Non-pigmented ciliary epithelial cell (primary cell): ENCODE measurements around the gene TMEM129.

ENCODE experiments used
- DNase-seq: peaks from one replicate; pipeline ENCODE4 v3.0.0-alpha.2; 2010; ENCODE audit warnings: low read depth

Gene TMEM129

DNA sequence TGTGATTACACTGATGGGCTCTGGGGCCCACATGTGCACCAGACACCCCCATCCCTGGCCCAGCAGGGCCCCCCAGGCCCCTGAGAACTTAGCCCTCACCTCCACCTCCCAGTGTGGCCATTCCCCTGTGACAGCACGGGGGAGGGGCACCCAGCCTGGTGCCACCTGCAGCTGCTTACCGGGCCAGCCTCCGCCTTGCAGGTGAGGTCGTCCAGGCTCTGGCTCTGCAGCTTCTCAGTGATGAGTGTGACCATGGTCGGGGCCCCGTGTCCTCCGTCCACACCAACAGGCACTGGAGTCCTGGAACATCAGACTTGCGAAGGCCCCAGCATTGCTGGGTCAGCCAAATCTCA, 52.7 kb downstream of the TMEM129 start:
- no peak for DNase-seq

DNA sequence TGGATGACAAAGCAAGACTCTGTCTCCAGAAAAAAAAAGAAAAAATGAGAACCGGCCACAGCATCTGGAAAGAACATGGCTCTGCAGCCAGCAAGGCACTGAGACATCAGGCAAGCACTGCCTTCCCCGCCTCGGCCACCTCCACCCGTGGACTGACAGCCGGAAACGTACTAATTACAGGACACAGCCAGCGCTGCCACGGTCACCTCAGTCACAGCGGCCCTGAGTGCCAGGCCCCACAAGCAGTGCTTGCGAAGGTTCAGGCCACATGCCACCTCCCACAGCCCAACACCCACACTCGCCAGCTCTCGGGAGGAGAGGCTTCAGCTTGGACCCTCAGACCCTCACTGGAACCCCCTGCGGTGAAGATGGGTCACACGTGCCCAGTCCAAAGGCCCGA, 53.9 kb downstream of the TMEM129 start:
- DNase-seq: no peak

DNA sequence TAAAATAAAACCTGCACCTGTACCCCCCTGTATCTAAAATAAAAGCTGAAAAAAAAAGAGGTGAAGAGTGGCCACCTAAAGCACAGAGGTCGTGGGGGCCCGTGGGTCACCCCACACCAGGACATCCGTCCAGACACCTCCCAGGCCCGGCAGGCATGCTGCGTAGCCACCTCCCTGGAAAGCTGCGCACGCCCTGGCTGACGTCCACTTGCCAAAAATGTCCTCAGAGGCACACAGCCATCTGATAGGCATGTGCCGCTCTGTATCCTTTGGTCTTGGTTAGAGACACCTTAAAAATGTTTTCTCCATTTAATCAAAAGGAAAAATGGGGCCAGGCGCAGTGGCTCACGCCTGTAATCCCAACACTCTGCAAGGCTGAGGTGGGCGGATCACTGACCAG, 54.7 kb downstream of the TMEM129 start:
- no peak for DNase-seq
